T47D (cell line): ENCODE data around the gene HGFAC.
"Not testable (repeated sequence)": the region's sequence is repeated elsewhere in the genome, so short reads cannot be mapped to it uniquely, and the experiment has no call there.

Experiments used
- DNase-seq, 2 experiments: peaks; one replicate each; pipeline versions ENCODE4 v3.0.0 to v3.0.0-alpha.2; 2011 to 2012; ENCODE audit warnings: low read depth in 1 of 2, low spot score in 1 of 2
- JUND ChIP-seq: IDR thresholded peaks from 2 replicates; pipeline ENCODE4 v1.6.1; 2012; ENCODE audit warnings: low read depth
- in situ Hi-C: cut with HindIII; loops from 2 replicates; pipeline ENCODE4 v1.10.0; 2016; ENCODE audit warnings: low sequenced_read_pairs, low pct_unique_long_range_greater_than_20kb

Gene HGFAC

DNA sequence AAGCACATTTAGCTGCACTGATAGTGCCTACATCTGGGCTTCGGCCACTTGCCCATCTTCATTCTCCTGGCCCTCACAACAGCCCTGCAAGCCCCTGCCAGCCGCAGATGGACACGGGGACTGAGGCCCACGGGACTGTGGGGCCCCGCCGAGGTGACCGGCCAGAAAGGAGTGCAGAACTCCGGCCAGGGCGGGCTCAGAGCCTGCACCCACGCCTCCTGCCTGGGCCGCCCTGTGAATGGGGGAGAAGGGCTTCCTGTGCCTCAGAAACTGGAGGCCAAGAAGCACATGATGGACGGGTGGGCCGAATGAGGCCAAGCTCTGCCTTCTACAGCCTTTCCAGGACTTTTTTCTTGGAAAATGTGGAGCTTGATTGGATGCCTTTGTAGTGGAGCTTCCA is 35.7 kb upstream of the HGFAC start:
- no peak for TF ChIP-seq JUND
- in situ Hi-C loops = no loop called here
- DNase-seq = no peak

DNA sequence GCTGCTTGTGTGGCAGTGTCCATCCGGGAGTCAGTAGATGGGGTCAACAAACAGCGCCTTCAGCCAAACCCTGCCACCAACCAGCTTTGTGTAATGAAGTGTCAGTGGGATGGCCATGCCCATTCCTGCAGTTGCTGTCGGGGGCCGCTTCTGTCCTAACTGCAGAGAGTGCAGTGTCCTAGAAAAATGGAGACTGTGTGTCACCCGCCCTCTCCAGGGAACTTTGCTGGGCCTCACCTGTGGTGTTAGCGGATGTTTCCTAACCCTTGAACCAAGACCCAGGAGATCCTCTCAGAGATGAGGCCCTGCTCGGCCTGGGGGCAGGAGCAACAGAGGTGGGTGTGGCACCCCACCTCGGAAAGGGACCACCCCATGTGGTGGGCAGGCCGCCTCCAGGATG is 35.3 kb upstream of the HGFAC start:
- TF ChIP-seq JUND = no peak
- in situ Hi-C loops = no loop called here
- no peak for DNase-seq

DNA sequence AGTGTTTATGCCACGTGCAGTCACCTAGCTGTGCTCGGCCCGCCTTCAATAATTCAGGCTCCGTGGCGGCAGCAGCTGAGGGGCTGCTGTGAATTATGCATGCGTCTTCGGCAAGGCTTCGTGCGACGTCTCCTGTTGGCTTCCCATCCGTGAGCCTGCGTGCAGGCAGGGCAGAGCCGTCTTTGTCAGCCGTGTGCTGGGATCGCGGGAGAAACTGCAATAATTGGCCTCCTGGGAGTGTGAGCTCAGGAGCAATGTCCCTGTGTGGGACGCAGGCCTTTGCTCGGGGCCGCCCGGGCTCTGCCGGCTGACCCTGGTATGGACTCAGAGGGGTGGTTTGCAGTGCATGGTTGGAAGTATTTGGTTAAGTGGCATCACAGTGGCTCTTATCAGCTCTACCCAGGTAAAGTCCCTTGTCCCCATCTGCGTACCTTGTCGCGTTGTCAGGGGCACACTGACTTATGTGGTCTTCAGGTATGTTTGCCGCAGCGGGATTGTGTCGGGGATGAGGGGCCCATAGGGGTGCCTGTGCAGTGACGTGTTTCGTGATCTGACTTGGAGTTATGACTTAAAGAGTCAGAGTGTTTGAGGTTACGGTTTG is 34.5 kb upstream of the HGFAC start:
- no peak for TF ChIP-seq JUND
- no peak for DNase-seq
- in situ Hi-C loops = no loop called here

DNA sequence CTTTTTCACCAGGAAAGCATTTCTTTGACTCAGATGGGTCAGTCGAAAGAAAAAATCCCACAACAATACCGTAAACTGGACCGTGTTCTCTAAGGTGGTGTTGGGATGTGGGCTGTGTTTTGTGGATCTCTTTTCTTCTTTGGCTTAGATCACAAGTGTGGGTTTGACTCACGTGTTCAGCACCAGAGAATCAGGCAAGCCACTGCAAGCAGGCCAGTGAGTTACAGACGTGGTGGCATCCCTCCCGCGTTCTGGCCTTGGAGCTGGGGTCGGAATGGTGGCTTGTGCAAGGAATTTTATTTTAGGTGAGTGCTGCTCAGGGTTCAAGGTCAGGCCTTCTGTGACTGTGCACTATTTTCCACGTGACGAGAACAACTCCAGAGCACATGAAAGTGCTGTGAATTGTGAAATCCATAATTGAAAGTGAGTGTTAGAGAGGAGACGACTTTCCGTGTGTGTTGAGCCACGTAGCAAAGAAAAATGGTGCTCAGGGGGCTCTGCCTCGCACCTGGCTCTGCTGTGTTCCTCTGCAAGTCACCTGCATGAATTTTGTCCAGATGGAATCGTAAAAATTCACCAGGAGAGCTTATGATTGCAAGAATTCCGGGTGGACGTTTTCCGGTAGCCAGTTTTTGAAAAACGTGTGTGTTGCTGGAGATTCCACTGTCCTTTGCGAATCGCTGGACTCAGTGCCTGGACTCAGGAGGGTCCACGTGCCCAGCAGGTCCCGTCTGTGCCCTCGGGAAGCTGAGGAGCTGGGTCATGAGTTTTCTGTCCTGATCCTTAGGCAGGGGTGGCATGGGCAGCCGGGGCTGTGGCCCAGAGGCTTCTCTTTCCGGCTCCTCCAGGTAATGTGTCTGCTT is 33.6 kb upstream of the HGFAC start:
- TF ChIP-seq JUND = no peak
- in situ Hi-C loops = no loop called here
- no peak for DNase-seq

DNA sequence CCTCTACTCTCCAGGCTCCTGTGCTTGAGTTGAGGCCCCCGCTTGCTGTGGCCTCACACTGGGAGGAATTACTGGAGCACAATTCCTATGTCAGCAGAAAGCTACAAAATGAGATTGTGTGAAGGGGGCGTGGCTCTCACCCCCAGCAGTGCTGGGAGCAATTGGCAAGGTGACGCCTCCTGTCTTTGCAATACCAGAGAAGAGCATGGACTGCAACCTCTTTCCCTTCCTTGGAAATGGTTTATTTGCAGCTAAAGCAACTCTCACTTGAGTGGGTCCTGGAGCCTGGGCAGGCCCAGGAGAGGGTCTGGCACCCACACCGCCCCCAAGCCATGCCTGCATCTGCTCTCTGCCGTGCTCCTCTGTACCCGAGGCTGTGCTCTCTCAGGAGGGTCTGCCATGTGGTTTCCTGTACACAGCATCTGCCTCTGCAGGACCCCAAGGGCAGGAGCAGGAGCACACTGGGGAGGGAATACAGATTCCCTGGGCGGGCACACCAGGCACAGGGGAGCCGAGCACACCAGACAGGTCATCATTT is 32.9 kb upstream of the HGFAC start:
- in situ Hi-C loops = no loop called here

DNA sequence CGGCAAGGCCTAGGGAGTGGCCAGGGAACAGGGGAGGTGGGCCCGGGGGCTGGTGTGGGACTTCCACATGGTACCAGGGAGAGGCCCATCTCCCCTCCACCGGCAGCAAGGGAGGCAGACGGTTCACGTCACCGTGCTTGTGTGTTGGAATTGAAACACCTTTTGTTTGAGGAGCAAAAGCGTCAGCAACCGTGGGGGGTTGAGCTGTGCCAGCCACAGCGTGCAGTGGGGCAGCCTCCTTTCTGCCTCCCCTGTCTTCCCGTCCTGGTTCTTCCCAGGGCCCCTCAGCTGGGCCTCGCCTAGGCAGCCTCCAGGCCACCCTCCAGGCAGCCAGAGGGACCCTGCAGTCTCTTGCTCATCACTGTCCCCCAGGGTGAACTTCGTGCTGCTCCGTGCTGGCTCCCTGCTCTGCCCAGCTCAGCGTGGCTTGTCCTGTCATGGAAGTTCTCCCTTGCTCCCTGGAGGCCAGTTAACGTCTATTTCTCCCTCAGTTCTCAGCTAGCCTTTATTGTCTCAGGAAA is 32.1 kb upstream of the HGFAC start:
- no peak for TF ChIP-seq JUND
- in situ Hi-C loops = no loop called here
- no peak for DNase-seq

More for the DNA sequence above, 32.9 kb upstream of the HGFAC start:
- DNase-seq = no peak
- no peak for TF ChIP-seq JUND

DNA sequence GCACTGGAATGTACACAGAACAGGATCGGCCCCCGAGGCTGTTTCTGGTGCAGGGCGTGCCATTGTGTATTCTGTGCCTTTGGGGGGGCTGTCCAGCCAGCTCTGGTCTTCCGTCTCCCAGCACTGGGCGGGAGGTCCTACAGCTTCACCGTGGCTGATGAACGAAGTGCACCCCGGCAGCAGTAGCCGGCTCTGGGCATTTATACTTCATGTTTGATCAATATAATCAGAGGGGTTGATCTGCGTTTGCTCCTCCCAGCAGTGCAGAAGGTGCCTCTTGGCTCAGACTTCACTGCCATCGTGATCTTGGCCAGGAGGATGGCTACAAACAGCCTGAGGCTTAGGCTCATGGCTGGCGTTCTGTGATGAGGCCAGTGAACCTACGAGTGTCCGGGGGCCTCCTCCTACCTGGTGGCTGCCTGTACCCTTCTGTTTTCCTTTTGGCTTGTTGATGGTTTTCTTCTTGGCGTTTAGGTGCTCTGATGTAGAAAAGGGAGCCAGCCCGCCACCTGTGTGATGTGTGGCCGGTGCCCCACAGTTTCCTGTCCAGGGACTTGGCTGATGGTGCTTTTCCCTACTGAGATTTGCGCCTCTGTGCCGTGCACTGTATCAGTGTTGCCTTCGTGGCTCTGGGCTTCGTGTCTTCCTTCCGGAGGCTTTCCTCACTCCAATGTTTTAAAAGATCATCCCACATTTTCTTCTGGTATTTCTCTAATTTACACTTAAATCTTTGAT is 31.2 kb upstream of the HGFAC start:
- TF ChIP-seq JUND = no peak
- in situ Hi-C loops = no loop called here
- DNase-seq = peak; percentile 77 to 80

DNA sequence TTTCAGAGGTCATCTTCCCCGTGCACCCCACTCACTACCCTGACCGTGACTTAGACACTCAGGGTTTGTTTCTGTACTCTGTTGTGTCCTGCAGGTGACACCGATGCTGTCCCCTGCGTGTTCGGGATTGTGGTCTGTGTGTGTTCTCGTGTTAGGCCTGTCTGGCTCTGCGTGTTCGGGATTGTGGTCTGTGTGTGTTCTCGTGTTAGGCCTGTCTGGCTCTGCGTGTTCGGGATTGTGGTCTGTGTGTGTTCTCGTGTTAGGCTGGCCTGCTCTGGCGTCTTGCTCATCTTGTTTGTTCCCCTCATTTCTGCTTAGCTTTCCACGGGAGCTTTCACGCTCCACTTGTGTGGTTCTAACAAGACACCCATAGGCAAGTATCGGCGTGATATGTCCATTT is 30.6 kb upstream of the HGFAC start:
- DNase-seq, in situ Hi-C loops: not testable (repeated sequence)

DNA sequence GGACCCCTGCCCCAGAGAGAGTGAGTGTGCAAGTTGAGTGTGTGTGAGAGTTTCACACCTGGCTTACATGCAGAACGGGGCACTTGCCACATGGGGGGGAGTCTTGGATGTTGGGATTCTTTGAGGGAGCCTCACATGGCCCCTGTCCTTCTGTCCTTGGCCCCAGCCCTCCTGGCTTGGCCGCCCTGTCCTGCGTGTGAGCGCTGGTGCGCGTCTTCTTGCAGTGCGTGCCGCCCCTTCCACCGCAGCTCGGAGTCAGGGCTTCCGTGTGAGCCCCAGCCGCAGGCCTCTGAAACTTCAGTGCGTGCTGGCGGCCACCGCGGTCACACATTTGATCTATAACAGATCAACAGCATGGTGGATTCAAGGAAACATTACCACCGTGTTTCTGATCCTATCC is 30.1 kb upstream of the HGFAC start:
- DNase-seq = no peak
- in situ Hi-C loops = no loop called here
- no peak for TF ChIP-seq JUND

DNA sequence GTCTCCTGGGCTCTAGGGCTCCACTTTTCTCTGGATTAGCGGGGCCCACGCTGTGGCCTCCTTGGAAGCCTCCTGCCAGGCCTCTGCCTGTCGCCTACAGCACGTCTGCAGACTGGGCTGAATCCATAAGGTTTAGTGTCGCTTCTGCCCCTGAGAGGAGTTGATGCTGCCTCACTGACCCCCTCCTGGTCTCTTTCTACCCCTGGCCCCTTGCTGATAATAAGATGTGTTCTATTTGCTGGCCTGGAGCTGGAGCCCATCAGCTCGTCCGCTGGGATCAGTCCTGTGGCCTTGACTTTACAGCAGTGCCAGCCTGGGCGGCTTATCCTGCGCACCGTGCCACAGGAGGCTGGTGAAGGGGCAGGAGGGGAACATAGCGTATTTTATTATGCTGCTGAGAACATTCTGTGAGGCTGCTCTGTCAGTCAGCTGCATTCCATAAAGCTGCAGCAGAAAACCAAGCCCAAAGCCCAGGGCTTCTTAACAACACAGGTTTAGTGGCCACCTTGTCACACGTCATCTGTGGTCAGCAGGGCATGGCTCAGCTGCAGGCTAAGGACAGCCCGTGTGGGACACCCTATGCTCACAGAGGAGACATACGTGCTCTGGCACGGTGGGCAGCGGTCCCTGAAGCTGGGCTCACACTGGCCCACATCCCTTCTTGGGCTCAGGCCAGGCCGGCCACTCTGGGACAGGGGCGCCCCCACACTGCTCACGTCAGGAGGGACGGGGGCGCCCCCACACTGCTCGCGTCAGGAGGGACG is 29.3 kb upstream of the HGFAC start:
- in situ Hi-C loops = no loop called here
- DNase-seq = no peak
- TF ChIP-seq JUND = no peak

DNA sequence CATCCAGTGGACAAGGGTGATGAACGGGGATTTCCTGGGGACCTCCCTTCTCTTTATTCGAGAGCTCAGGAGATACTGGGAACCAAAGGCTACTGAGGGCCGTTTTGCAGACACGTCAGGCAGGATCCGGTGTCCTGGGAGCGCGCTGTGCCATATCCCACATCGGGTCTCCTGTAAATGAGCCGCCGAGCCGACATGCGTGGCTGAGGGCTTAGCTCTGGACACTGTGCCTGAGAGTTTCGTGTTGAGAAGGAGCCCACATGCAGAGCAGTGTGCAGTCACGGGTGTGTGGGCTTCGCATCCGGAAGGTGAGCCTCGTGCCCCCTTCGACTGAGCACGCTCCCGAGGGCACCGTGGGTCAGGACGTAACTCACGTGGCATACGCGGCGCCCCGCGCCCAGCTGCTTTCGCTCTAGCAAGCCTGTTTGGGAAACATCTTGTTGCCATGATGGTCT is 28.5 kb upstream of the HGFAC start:
- no peak for DNase-seq
- no peak for TF ChIP-seq JUND
- in situ Hi-C loops = no loop called here
